ENCODE results near the gene DNAJC13.

DNA sequence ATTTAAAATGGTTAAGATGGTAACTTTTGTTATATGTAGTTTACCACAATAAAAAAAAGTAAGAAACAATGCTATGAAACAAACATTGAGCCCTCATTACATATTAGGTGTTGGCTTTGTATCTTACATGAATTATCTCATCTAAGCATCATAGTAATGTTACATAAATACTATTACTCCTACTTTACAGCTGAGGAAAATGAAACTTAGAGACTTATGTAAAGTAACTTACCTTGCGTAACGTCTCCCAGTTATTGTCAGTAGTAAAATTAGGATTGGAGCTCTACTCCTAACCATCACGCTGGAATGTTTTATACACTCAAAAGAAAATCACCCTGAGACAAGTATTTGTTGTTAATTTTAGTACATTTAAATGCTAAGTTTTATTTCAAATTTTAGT lies 42.2 kb downstream of the DNAJC13 start:
- no peak for TF ChIP-seq POLR2AphosphoS5 (IDR thresholded peaks at IDR 0.05)
- no peak for TF ChIP-seq EP300 (IDR thresholded peaks at IDR 0.05)
- TF ChIP-seq, protein P1, sequence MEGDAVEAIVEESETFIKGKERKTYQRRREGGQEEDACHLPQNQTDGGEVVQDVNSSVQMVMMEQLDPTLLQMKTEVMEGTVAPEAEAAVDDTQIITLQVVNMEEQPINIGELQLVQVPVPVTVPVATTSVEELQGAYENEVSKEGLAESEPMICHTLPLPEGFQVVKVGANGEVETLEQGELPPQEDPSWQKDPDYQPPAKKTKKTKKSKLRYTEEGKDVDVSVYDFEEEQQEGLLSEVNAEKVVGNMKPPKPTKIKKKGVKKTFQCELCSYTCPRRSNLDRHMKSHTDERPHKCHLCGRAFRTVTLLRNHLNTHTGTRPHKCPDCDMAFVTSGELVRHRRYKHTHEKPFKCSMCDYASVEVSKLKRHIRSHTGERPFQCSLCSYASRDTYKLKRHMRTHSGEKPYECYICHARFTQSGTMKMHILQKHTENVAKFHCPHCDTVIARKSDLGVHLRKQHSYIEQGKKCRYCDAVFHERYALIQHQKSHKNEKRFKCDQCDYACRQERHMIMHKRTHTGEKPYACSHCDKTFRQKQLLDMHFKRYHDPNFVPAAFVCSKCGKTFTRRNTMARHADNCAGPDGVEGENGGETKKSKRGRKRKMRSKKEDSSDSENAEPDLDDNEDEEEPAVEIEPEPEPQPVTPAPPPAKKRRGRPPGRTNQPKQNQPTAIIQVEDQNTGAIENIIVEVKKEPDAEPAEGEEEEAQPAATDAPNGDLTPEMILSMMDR (IDR thresholded peaks at IDR 0.05), result no peak
- no peak for TF ChIP-seq POLR2A (IDR thresholded peaks at IDR 0.05)

Measured in sigmoid colon (tissue), 4 donors.